ENCODE results near the gene TMCC2.

DNA sequence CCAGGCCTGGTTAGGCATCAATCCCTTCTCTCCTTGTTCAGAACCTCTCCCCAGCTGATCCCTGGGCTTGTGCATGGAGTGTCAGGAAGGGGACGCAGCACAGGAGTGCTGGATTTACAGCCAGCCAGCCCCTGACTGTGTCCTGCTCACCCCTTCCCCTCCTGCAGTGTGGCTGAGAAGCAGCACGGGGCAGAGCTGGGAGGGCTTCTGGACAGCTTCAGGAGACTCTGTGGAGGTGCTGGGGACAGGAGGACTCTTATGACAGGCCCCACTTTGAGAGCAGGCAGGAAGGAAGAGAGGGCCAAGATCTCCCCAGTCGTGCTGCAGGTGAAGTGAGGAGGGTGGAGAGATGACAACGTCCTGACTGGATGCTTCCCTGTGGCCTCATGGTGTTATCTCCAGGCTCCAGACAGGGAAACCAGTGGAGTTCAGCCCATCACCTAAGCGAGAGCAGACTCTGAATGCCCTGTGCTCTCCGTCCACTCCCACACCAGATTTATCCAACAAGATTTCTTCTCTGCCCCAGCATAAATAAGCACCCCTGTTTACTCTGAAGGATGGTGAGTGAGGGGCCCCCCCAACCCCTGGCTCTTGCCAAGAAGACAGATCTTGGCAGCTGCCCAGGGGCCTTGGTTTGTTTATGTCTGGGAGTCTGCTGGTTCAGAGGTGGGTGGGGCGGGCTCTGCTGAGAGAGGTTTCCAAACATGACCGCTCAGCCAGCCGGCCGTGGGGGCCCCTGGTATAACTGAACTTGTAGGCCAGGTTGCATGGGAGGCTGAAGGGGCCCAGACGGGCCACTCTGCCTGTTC is 21.3 kb downstream of the TMCC2 start:
- TF ChIP-seq CTCF (IDR thresholded peaks at IDR 0.05) = no peak
- no peak for TF ChIP-seq POLR2A (IDR thresholded peaks at IDR 0.05)
- no peak for TF ChIP-seq POLR2AphosphoS5 (IDR thresholded peaks at IDR 0.05)
- TF ChIP-seq EP300 (IDR thresholded peaks at IDR 0.05; ENCODE audit: low read depth) = no peak

Measured in transverse colon (tissue), 4 donors.